Endothelial cell of umbilical vein (primary cell): ENCODE data around the gene MYRIP. TPM values are rescaled to one million over a fixed set of nuclear protein-coding genes. Genes with fewer than 3 reads are reported as not detected.

Experiments used
- BruUV-seq: library from RNA; stranded (reverse); fragments of 400-500 nt; replicated peaks from 2 replicates; lab custom pipeline; 2021; lab: Mats Ljungman, UMichigan
- CTCF ChIA-PET: fragments of 300-600, 350-600 bp; sonication (Branson Sonifier 250); formaldehyde crosslinking; loops from one replicate; lab custom pipeline; 2021; ENCODE audit warnings: antibody characterized with exemption, inconsistent platforms; lab: Charles Lee
- POLR2A ChIA-PET: fragments of 300-600, 350-600 bp; sonication (Branson Sonifier 250); formaldehyde crosslinking; loops from one replicate; lab custom pipeline; 2021; ENCODE audit warnings: antibody characterized with exemption, inconsistent platforms; lab: Charles Lee
- DNase-seq: peaks from one replicate; pipeline ENCODE4 v3.0.0-alpha.2; 2011; ENCODE audit warnings: low read depth, low spot score
- FAIRE-seq: peaks from 2 replicates; lab custom pipeline; 2011; peaks lifted over from hg19 to GRCh38; lab: Jason Lieb, UNC
- H2AFZ ChIP-seq: 2 replicates; pipeline ENCODE4 v1.6.0; 2012; ENCODE audit warnings: low read depth, low read length, control low read depth, inconsistent platforms
- H3K27ac ChIP-seq: 2 replicates; pipeline ENCODE4 v1.5.1; 2011; ENCODE audit warnings: low read depth, mild to moderate bottlenecking, control low read depth, low read length, moderate library complexity; ENCODE audit not compliant: insufficient read depth
- H3K27me3 ChIP-seq, 2 experiments: 2 replicates each; pipeline versions ENCODE4 v1.6.0 to v1.6.1; 2011; ENCODE audit warnings: low read length in 2 of 2, mixed read lengths in 1 of 2; ENCODE audit not compliant: control insufficient read depth in 2 of 2, insufficient read depth in 2 of 2
- H3K36me3 ChIP-seq, 2 experiments: 2 replicates in 1 of 2; 3 replicates in 1 of 2; pipeline ENCODE4 v1.5.1; 2011; ENCODE audit warnings: low read length in 2 of 2, mild to moderate bottlenecking in 1 of 2, moderate library complexity in 1 of 2; ENCODE audit not compliant: control insufficient read depth in 2 of 2, insufficient read depth in 2 of 2; ENCODE audit errors: extremely low read depth in 1 of 2
- H3K4me1 ChIP-seq: 3 replicates; pipeline ENCODE4 v1.5.1; 2011; ENCODE audit warnings: mild to moderate bottlenecking, low read length; ENCODE audit not compliant: control insufficient read depth, insufficient read depth; ENCODE audit errors: extremely low read depth
- H3K4me2 ChIP-seq: 2 replicates; pipeline ENCODE4 v1.6.1; 2011; ENCODE audit warnings: low read length, control low read depth, mixed read lengths; ENCODE audit not compliant: insufficient read depth
- H3K4me3 ChIP-seq, 3 experiments: fragments of 200-600 bp in 1 of 3; sonication (generic), shearing (Covaris generic) in 1 of 3; replicated peaks in 1 of 3; 2 replicates each; pipeline ENCODE4 v1.5.1; 2011 to 2016; ENCODE audit warnings: control low read depth in 3 of 3, low read length in 3 of 3, mild to moderate bottlenecking in 2 of 3, inconsistent platforms in 1 of 3, low read depth in 1 of 3, moderate library complexity in 1 of 3; ENCODE audit not compliant: insufficient read depth in 1 of 3
- H3K79me2 ChIP-seq: 2 replicates; pipeline ENCODE4 v1.6.0; 2012; ENCODE audit warnings: low read length, inconsistent platforms; ENCODE audit not compliant: control insufficient read depth, insufficient read depth
- H3K9ac ChIP-seq: replicated peaks from 2 replicates; pipeline ENCODE3; 2011; ENCODE audit warnings: low read length, control low read depth; ENCODE audit not compliant: insufficient read depth; ENCODE audit errors: extremely low read depth
- H3K9me1 ChIP-seq: replicated peaks from 3 replicates; pipeline ENCODE4 v1.6.0; 2011; ENCODE audit warnings: mild to moderate bottlenecking, low read length; ENCODE audit not compliant: control insufficient read depth, insufficient read depth; ENCODE audit errors: extremely low read depth
- H3K9me3 ChIP-seq: replicated peaks from 2 replicates; pipeline ENCODE4 v1.5.1; 2012; ENCODE audit warnings: low read length, inconsistent platforms; ENCODE audit not compliant: control insufficient read depth, insufficient read depth
- H4K20me1 ChIP-seq: replicated peaks from 2 replicates; pipeline ENCODE3; 2011; ENCODE audit warnings: mild to moderate bottlenecking, low read length; ENCODE audit not compliant: control insufficient read depth, insufficient read depth; ENCODE audit errors: extremely low read depth
- EZH2 ChIP-seq: IDR thresholded peaks from 2 replicates; pipeline ENCODE4 v1.6.1; 2012; ENCODE audit warnings: borderline replicate concordance, low read depth, mild to moderate bottlenecking, moderate library complexity, low read length, inconsistent platforms; ENCODE audit not compliant: severe bottlenecking
- FOS ChIP-seq: IDR thresholded peaks from 2 replicates; pipeline ENCODE4 v1.6.1; 2011; ENCODE audit warnings: mild to moderate bottlenecking, low read length, moderate library complexity, borderline replicate concordance; ENCODE audit not compliant: insufficient read depth
- GATA2 ChIP-seq: IDR thresholded peaks from 2 replicates; pipeline ENCODE4 v1.7.0; 2011; ENCODE audit warnings: low read depth, mild to moderate bottlenecking, moderate library complexity, mixed read lengths, low read length; ENCODE audit not compliant: insufficient read length, insufficient read depth
- JUN ChIP-seq: IDR thresholded peaks from 2 replicates; pipeline ENCODE4 v1.6.1; 2011; ENCODE audit warnings: borderline replicate concordance, low read depth; ENCODE audit not compliant: insufficient read length, insufficient read depth
- MAX ChIP-seq: IDR thresholded peaks from 2 replicates; pipeline ENCODE4 v1.6.1; 2011; ENCODE audit not compliant: insufficient read depth, insufficient read length
- MYC ChIP-seq: IDR thresholded peaks from one replicate; pipeline ENCODE4 v1.6.1; 2011; ENCODE audit warnings: mild to moderate bottlenecking, low read depth, low read length
- POLR2A ChIP-seq: IDR thresholded peaks from 2 replicates; pipeline ENCODE4 v1.6.1; 2012; ENCODE audit warnings: low read depth, mild to moderate bottlenecking, control low read depth, low read length
- POLR2AphosphoS5 ChIP-seq: IDR thresholded peaks from 2 replicates; pipeline ENCODE4 v1.6.1; 2012; ENCODE audit warnings: low read depth, mild to moderate bottlenecking, control low read depth, low read length, moderate library complexity; ENCODE audit not compliant: insufficient read depth
- dilution Hi-C: fragments of 300-500 bp; cut with MboI; formaldehyde crosslinking; loops from one replicate; pipeline ENCODE4 v1.15.0; 2019; ENCODE audit warnings: low sequenced_read_pairs; ENCODE audit not compliant: extremely low pct_ligation_motif_present
- intact Hi-C: fragments of 100-400 bp; cut with micrococcal nuclease; formaldehyde crosslinking; loops from one replicate; pipeline ENCODE4 v1.10.0; 2022
- polyA plus RNA-seq, 4 experiments: library from polyadenylated mRNA; depleted of rRNA in 3 of 4; stranded (reverse) in 3 of 4; unstranded in 1 of 4; fragments of >200 nt; gene quantifications; 2 replicates each; pipeline versions ENCODE4 v1.2.1 to v1.2.3, GENCODE V29; 2011 to 2012; ENCODE audit warnings: missing spikeins in 1 of 4
- total RNA-seq: library from RNA; stranded (reverse); gene quantifications from 2 replicates; pipeline ENCODE4 v1.2.3, GENCODE V29; 2021
- TF ChIP-seq, protein P1 (sequence below), 2 donors: IDR thresholded peaks; 1 replicate in 1 of 2; 2 replicates in 1 of 2; pipeline ENCODE4 v1.5.1; 2011; ENCODE audit warnings: low read length in 2 of 2, mild to moderate bottlenecking in 2 of 2, moderate library complexity in 2 of 2, control low read depth in 1 of 2, inconsistent platforms in 1 of 2, low read depth in 1 of 2; ENCODE audit not compliant: insufficient read depth in 1 of 2; ENCODE audit errors: extremely low read depth in 1 of 2

Gene MYRIP
- total and polyA plus RNA-seq, 2 donors (not counting 3 experiments of a cell fraction or from before 2014, with no cell fraction given) = 6.7 to 11.9 TPM

DNA sequence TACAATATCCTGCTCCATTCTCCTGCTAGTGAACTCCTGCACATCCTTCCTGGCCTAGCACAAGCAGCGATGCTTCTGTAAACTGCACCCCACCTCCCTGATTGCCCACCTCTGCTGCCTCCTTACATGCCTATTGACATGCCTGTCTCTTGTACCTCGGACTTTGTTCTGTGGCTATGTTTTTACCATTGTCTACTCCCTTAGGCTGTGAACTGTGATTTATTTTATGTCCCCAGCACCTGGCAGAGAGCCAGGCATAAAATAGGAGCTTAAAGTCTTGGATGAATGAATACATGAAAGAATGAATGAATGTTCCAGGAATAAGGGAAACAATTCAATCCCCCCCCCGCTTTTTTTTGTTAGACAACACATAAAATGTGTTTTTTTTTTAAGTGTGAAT, 210.0 kb downstream of the MYRIP start:
- BruUV-seq = no TSS peak
- CTCF ChIA-PET = no interaction called here
- Histone ChIP-seq H3K79me2 (no peaks in the 10 kb centered on the region), H3K9me3 (no peaks in the 10 kb centered on the region), H2AFZ (no peak overlapping the region), H3K27ac (no peak overlapping the region), H3K9ac (no peak overlapping the region), H3K27me3 (no peaks in the 10 kb centered on the region), H3K4me1 (peaks cover 4% of the 10 kb centered on the region), H3K4me3 (no peak overlapping the region), H4K20me1 (no peaks in the 10 kb centered on the region), H3K9me1 (no peaks in the 10 kb centered on the region), H3K36me3 (no peaks in the 10 kb centered on the region), H3K4me2 (no peak overlapping the region)
- no peak for TF ChIP-seq POLR2A
- no peak for TF ChIP-seq MYC
- TF ChIP-seq, protein P1, sequence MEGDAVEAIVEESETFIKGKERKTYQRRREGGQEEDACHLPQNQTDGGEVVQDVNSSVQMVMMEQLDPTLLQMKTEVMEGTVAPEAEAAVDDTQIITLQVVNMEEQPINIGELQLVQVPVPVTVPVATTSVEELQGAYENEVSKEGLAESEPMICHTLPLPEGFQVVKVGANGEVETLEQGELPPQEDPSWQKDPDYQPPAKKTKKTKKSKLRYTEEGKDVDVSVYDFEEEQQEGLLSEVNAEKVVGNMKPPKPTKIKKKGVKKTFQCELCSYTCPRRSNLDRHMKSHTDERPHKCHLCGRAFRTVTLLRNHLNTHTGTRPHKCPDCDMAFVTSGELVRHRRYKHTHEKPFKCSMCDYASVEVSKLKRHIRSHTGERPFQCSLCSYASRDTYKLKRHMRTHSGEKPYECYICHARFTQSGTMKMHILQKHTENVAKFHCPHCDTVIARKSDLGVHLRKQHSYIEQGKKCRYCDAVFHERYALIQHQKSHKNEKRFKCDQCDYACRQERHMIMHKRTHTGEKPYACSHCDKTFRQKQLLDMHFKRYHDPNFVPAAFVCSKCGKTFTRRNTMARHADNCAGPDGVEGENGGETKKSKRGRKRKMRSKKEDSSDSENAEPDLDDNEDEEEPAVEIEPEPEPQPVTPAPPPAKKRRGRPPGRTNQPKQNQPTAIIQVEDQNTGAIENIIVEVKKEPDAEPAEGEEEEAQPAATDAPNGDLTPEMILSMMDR (IDR thresholded peaks at IDR 0.05; ENCODE audit: extremely low read depth in 1 of 2, insufficient read depth in 1 of 2, low read depth in 1 of 2, low read length in 2 of 2) = no peak
- TF ChIP-seq JUN = no peak
- TF ChIP-seq FOS = no peak
- DNase-seq (no peak), FAIRE-seq (no peak)
- dilution Hi-C loops = no loop called here
- POLR2A ChIA-PET = no interaction called here
- intact Hi-C loops = loop anchor here (1.0 kb wide), 1 partner anchor 37 kb away; no protein-coding TSS in a partner anchor

- BruUV-seq = no TSS peak
- Histone ChIP-seq H3K79me2 (no peaks in the 10 kb centered on the region), H2AFZ (no peak overlapping the region), H3K4me2 (no peak overlapping the region), H4K20me1 (no peaks in the 10 kb centered on the region), H3K27ac (no peak overlapping the region), H3K4me1 (peaks cover 4% of the 10 kb centered on the region), H3K9me3 (no peaks in the 10 kb centered on the region), H3K27me3 (no peaks in the 10 kb centered on the region), H3K9me1 (no peaks in the 10 kb centered on the region), H3K4me3 (no peak overlapping the region), H3K36me3 (no peaks in the 10 kb centered on the region), H3K9ac (no peak overlapping the region)
- TF ChIP-seq GATA2 (no peak), MAX (no peak), JUN (no peak), EZH2 (no peak), MYC (no peak), POLR2A (no peak), POLR2AphosphoS5 (no peak), FOS (no peak)
- TF ChIP-seq, protein P1 (IDR thresholded peaks at IDR 0.05; ENCODE audit: extremely low read depth in 1 of 2, insufficient read depth in 1 of 2, low read depth in 1 of 2, low read length in 2 of 2) = no peak
- no peak for FAIRE-seq
- dilution Hi-C loops = no loop called here
- POLR2A ChIA-PET = no interaction called here
- intact Hi-C loops = no loop called here
- CTCF ChIA-PET = no interaction called here
- DNase-seq = no peak
These were observed 211.3 kb downstream of the MYRIP start for GRCh38 chr3:40020689-40021088.
